GM12891 (cell line): Measurements from ENCODE around the gene CALR.

ENCODE experiments used
- PAX5 ChIP-seq: IDR thresholded peaks from 2 replicates; pipeline ENCODE4 v1.6.1; 2011; ENCODE audit warnings: low read length, moderate library complexity, mild to moderate bottlenecking; ENCODE audit not compliant: insufficient read depth, severe bottlenecking
- POLR2A ChIP-seq: IDR thresholded peaks from 2 replicates; pipeline ENCODE4 v1.6.1; 2011; ENCODE audit warnings: low read depth, low read length, control low read depth
- POLR2AphosphoS5 ChIP-seq: IDR thresholded peaks from 2 replicates; pipeline ENCODE4 v1.6.1; 2011; ENCODE audit warnings: low read depth, low read length, control low read depth
- POU2F2 ChIP-seq: IDR thresholded peaks from 2 replicates; pipeline ENCODE4 v1.6.1; 2011; ENCODE audit warnings: low read depth, mild to moderate bottlenecking, control low read depth, low read length, moderate library complexity
- SPI1 ChIP-seq: IDR thresholded peaks from 2 replicates; pipeline ENCODE4 v1.6.1; 2011; ENCODE audit warnings: low read depth, low read length, control low read depth
- TAF1 ChIP-seq: IDR thresholded peaks from 2 replicates; pipeline ENCODE4 v1.6.1; 2011; ENCODE audit warnings: low read depth, low read length, control low read depth

DNA sequence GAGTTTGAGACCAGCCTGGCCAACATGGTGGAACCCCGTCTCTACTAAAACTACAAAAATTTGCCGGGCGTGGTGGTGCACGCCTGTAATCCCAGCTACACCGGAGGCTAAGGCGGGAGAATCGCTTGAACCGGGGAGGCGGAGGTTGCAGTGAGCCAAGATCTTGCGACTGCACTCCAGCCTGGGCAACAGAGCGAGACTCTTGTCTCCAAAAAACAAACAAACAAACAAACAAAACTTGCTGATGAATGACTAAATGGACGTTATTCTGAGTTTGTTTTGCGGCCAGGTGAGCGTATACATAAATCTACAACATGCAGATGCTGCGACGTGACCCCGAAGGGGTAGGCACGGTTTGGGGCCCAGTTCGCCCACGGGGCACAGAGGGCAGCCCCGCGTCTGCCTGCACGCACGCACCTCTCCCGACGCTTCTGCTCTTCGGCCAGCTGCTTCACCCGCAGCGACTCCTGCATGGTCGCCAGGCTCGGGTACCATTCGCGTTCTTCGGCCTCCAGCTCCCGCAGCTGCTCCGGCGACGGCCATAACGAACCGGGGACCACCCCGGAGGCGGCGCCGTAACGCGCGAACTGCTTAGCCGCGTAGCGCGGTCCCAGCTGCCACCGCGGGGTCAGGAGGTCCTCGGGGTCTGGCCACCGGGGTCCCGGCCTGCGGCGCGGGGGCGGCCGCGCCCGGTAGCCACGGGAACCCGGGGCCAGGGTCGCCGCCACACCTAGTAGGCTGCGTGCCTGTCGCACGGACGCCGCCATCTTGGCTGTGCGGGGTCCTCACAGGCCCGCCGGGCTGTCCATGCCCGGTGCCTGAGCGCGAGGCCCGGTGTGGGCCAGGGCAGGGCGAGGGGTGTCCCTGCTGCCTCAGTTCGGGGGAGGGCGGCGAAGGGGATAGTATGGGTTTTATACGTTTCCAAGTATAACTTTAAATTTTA lies 18.3 kb downstream of the CALR start, which contains the start of gene GADD45GIP1:
- TF ChIP-seq TAF1: peak; percentile 97
- TF ChIP-seq POLR2A: peak; percentile 92
- peak; percentile 93 for TF ChIP-seq POLR2AphosphoS5
- TF ChIP-seq PAX5: no peak
- no peak for TF ChIP-seq SPI1
- peak; percentile 35; the same call in 1 of the 2 replicates for TF ChIP-seq POU2F2
